Fibroblast of skin of right biceps (primary cell): ENCODE results near the gene DNAAF8.

Source experiments
- DNase-seq: peaks from one replicate; pipeline ENCODE4 v3.0.0-alpha.2; 2013

DNAAF8 gene

DNA sequence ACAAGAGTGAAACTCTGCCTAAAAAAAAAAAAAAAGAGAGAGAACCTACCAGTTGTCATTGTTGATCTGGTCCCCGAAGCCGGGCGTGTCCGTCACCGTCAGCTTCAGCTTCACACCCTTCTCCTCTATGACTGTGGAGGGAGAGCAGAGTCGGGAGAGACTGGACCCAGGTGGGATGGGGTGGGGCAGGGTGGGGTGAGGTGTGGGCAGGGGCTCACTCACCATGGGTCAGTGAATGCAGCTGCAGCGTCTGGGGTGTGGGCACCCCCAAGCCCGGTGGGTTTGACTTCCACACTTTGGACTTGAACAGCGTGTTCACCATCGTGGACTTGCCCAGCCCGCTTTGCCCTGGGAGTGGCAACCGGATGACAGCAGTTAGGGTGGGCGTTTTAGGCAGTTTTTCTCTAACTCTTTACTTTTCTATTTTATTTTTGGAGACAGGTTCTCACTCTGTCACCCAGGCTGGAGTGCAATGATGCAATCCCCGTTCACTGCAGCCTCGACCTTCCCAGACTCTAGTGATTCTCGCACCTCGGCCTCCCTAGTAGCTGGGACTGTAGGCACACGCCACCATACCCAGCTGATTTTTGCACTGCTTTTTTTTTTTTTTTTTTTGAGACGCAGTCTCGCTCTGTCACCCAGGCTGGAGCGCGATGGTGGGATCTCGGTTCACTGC is 51.6 kb downstream of the DNAAF8 start:
- DNase-seq = no peak

DNA sequence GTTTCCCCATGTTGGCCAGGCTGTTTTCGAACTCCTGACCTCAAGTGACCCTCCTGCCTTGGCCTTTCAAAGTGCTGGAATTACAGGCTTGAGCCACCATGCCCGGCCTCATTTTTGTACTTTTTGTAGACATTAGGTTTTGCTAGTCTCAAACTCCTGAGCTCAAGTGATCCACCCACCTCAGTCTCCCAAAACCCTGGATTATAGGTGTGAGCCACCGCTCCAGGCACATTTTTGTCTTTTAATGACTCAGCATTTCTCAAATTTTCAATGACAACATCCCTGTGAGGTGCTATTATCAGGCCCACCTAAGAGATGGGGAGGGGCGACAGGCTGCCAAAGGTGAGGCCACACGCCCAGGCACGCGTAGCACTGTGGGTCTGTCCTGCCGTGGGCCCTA is 52.7 kb downstream of the DNAAF8 start:
- no peak for DNase-seq

DNA sequence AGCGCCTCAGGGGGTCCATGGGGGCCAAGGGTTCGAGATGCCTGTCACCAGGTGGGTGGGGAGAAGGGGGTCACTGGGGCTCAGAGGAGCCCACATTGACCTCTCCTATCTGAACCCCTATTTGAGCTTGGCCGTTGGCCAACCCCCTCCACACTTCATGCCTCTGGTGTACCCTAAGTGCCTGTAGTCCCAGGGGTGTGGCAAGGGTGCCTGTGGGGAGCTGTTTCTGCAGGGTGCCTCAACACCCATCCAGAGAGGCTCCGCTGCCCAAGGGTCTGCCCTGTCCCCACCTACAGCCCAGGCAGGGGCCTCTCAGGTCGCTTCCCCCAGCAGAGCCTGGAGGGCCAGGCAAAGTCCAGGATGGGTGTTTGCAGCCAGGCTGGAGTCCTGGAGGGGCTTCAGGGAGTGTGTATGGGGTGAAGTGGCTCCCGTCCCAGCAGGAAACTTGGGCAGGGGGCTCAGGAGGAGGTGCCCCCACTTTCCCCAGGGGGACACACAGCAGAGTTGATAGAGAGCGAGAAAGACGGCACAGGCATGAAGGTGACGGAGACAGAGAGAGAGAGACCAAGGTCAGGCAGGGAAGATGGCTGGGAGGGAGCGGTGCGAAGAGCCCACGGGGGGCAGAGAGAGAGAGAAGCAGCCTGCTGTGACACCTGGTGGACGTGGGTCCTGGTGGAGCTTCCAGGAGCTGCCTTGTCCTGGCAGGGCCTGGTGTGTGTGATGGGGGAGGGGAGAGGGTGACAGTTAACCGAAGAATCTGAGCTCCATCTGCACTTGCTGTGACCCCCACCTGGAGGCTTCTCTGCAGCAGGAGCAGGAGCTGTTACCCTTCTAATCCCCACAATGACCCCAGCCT is 53.5 kb downstream of the DNAAF8 start, which contains the start of gene SEPTIN12:
TSS of gene SEPTIN12 (minus strand) at position 719 of the 856 bp plus-strand sequence. CDS start at position 19, 700 bp downstream.
- no peak for DNase-seq

DNA sequence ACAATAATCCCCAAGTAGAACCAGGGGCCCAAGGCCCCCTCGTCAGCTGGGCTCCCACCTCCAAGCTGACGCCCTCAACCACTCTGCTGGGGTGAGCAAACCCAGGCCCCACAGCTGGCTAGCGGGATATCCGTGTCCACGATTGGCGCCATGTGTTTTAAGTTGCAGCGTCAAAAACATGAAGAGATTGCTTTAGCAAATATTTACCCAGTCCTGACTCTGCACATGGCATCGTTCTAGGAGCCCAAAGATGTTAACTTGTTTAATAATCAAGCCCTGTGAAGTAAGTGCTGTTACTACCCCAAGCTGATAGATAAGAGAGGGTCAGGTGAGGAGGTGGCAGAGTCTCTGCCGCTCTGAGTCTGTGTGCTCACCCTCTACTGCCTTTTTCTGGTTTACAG is 54.2 kb downstream of the DNAAF8 start:
- DNase-seq = no peak

DNA sequence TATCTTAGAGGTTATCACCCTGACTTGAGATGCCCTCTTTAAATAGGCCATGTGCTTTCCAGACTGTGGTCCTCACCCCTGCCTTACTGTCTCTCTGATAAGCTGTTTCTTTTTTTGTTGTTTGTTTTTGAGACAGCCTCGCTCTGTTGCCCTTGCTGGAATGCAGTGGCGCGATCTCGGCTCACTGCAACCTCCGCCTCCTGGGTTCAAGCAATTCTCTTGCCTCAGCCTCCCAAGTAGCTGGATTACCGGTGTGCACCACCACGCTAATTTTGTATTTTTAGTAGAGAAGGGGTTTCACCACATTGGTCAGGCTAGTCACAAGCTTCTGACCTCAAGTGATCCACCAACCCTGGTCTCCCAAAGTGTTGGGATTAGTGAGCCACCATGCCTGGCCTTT is 54.6 kb downstream of the DNAAF8 start:
- DNase-seq = no peak

DNA sequence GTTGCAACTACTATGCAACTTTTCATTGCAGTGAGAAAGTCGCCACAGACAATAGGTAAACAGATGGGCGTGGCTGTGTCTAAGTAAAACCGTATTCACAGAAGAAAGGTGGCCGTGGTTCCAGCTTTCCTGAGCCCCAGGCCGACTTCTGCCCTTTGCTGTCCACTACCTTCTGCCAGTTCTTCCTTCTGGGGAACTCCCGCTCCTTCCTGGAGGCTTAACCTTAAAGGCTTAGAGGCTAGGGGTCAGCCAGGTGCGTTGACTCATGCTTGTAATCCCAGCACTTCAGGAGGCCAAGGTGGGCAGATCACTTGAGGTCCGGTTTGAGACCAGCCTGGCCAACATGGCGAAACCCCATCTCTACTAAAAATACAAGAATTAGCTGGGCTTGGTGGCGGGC is 55.9 kb downstream of the DNAAF8 start:
- no peak for DNase-seq

DNA sequence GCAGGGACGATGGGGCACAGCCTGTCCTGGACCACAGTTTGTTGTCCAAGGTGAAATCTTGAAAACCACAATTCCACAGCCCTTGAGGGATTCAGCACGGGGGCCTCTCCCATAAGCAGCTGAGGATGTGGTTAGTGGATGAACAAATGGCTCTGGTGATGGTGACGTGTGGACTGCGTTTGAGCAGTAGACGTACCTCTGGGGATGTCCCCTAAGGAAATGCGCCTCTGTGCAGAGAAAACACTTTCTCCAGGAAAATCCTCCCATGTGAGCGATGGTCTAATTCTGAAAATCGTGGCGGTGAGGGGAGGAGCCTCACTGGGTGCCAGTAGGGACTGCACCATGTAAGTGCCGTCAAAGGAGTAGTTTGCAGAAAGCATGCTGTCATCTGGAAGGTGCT is 56.5 kb downstream of the DNAAF8 start:
- DNase-seq = no peak

DNA sequence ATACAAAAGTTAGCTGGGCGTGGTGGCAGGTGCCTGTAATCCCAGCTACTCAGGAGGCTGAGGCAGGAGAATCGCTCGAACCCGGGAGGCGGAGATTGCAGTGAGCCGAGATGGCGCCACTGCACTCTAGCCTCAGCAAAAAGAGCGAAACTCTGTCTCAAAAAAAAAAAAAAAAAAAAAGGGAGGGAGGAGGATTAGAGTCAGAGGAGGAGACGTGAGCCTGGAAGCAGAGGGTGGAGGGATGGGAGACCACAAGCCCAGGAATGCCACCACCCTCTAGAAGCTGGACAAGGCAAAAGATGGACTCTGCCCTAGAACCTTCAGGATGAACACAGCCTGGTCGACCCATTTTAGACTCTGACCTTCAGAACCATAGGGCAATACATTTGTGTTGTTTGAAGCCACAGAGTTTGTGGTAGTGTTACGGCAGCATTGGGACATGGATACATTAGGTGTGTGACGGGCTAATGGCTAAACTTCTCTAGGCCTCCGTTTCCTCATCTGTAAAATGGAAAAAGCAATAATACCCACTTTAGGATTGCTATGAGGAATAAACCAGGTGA is 58.7 kb downstream of the DNAAF8 start:
- DNase-seq = no peak

DNA sequence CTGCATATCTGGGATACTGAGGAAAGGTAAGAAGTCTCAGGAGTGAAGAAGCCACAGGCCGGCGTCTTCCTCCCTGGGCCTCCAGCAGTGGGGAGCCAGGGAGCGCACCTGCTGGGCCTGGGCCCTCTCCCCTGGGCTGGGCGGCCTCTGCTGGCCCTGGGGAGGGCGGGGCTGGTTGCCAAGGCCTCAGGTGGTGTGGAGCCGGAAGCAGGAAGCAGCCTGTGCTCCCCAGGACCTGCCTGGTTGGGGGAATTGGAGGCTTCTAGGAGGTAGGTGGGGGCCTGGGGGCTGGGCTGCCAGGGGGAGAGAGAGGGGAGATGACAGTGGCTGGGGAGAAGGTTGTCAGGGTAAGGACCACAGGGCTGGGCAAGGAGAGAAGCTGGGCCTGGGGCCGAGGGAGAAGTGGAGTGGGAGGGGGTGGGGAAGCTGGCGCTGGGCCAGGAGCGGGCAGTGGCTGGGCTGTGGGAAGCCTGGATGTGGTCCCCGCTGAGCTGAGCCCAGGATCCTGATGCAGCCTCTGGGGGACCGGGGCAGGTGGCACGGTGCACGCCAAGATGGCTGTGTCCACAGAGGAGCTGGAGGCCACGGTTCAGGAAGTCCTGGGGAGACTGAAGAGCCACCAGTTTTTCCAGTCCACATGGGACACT is 61.0 kb downstream of the DNAAF8 start, which contains the start of gene SMIM22:
TSS of gene SMIM22 (plus strand) at position 189 of the 647 bp plus-strand sequence. CDS start at position 555, 366 bp downstream.
- no peak for DNase-seq

DNA sequence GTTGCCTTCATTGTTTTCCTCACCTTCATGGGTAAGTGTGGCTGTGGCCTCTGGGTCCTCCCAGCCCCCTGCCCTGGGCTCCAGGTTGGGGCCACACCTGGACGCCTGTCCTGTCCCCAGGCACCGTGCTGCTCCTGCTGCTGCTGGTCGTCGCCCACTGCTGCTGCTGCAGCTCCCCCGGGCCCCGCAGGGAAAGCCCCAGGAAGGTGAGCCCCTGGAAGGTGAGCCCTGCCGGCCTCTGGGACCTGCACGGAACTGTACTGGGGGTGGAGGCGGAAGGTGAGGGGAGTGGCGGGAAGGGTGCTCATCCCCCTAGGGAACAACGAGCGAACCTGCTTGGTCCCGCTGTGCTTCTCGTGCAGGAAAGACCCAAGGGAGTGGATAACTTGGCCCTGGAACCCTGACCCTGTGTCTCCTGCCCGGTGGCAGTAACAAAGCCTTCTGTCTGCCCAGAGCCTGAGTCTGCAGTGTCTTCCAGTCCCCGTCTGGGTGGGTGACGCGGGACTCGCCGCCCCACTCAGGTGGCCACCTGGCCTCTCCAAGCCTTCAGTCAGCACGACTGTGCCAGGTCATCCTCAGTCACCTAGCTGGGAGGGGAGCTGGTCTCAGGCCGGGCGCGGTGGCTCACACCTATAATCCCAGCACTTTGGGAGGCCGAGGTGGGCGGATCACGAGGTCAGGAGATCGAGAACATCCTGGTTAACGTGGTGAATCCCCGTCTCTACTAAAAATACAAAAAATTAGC is 61.7 kb downstream of the DNAAF8 start:
- no peak for DNase-seq

DNA sequence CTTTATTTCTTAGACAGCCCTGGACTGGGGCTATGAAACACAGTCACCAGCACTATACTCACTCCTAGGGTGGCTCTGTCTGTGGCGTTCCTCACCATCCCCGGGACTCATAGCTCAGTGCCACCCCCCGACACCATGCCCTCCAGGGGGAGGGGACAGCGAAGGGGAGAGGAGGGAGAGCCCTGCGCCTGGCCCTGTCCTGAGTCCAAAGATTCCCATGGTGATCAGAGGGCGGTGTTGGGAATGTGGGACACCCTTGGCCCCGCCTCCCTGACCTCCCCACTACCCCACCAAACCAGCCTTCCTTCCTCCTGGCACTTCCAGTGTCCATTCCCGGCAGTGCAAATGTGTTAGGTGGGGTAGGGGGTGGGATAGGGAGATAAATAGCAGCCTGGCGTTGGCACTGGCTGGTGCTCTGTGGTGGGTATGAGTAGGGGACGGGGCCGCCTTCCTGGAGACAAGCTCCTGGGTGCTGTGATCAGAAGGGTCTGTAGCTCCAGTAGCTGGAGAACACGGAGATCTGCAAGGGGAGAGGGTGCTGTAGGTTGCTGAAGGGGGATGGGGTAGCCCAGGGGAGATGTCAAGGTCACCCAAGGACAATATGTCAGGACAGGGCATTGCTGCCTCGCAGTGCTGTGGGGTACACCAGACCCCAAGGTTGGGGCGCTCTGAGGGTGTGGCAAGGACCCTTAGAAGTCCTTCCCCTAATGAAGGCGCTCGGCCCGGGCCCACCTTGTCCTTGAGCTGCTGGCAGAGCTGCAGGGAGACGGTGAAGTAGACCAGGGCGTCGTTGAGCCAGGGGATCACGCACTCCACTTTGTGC is 62.9 kb downstream of the DNAAF8 start:
- DNase-seq = no peak

DNA sequence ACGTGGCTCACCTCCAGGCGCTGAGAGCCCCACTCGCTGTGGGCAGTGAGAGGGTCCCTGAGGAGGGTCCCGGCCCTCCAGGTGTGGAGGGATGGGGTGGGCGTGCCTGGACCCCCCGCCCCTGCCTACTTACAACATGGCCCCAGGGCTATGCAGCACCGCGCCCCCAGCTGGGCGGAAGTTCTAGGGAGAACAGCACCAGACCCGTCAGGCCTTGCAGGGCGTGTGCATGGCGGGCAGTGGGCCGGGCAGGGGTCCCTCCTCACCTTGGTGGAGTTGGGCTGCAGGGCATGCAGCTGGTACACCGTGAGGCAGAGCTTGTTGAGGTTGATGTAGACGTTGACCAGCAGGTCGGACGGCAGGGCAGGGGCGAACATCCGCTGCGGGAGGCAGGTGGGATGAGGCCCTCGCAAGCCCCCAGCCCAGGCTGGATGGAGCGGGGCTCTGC is 63.5 kb downstream of the DNAAF8 start:
- DNase-seq = no peak

DNA sequence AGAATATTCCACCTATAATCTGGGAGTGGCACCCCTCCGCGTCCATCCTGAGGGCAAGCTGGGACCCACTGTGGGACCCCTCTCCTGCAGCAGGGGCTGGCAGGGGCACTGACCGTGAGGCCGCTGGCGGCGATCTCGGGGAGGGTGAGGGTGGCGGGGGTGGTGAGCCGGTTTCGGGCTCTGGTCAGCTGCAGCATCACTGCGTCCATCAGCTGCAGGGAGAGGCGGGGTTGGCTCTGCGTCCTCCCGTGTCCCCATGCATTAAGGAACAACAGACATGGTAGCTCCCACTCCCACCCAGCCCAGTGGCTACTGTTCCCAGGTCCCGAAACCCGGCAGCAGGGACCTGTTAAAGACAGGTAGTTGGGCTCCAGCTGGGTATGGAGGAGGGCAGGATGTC is 64.1 kb downstream of the DNAAF8 start:
- DNase-seq = no peak
